Stimulated activated naive CD8-positive, alpha-beta T cell treated with anti-CD3 and anti-CD28 coated beads, Interleukin-15, amount 100 ng/mL, for 72 hours (primary cell): ENCODE data around the gene KRT3.
"Not testable (repeated sequence)": the region's sequence is repeated elsewhere in the genome, so short reads cannot be mapped to it uniquely, and the experiment has no call there.

ENCODE experiments used
- ATAC-seq: fragments of 150-1000 bp; cut with Tn5 transposase; 2 replicates; pipeline ENCODE4 v1.10.0; 2021; ENCODE audit warnings: mild to moderate bottlenecking, moderate library complexity
- DNase-seq, 2 donors: peaks; one replicate each; pipeline ENCODE4 v3.0.0; 2021 to 2022
- H3K27ac Mint-ChIP-seq, 2 donors: one replicate each; pipeline ENCODE4 v1.8.0; 2022; ENCODE audit warnings: mild to moderate bottlenecking in 2 of 2, mixed read lengths in 2 of 2, moderate library complexity in 2 of 2
- H3K27me3 Mint-ChIP-seq: one replicate; pipeline ENCODE4 v1.8.0; 2022; ENCODE audit warnings: mixed read lengths
- H3K4me1 Mint-ChIP-seq: one replicate; pipeline ENCODE4 v1.8.0; 2022; ENCODE audit warnings: mild to moderate bottlenecking, mixed read lengths
- H3K4me3 Mint-ChIP-seq, 2 donors: one replicate each; pipeline ENCODE4 v1.8.0; 2022; ENCODE audit warnings: mild to moderate bottlenecking in 2 of 2, mixed read lengths in 2 of 2, moderate library complexity in 1 of 2
- H3K9me3 Mint-ChIP-seq, 2 donors: one replicate each; pipeline ENCODE4 v1.8.0; 2022; ENCODE audit warnings: mixed read lengths in 2 of 2

The KRT3 gene

GRCh38 chr12:52757449-52758176, 38.3 kb downstream of the KRT3 start:
- no peak for DNase-seq
- Mint-ChIP-seq H3K4me3 (no peak overlapping the region), H3K4me1 (no peaks in the 10 kb centered on the region), H3K27ac (no peak overlapping the region), H3K9me3 (peaks cover 7 to 18% of the 10 kb centered on the region in 2 donors), H3K27me3 (no peaks in the 10 kb centered on the region)
- ATAC-seq: no peak

- no peaks in the 10 kb centered on the region for H3K27me3 Mint-ChIP-seq
- no peak overlapping the region for H3K27ac Mint-ChIP-seq
- no peak for DNase-seq
- ATAC-seq: no peak
- no peak overlapping the region for H3K4me3 Mint-ChIP-seq
- H3K4me1 Mint-ChIP-seq: no peaks in the 10 kb centered on the region
- H3K9me3 Mint-ChIP-seq: peaks cover 7 to 18% of the 10 kb centered on the region in 2 donors
These were observed 39.5 kb downstream of the KRT3 start for GRCh38 chr12:52756281-52756960.

GRCh38 chr12:52755533-52755932, 40.4 kb downstream of the KRT3 start:
- peaks cover 2 to 11% of the 10 kb centered on the region in 2 donors for H3K9me3 Mint-ChIP-seq

DNA sequence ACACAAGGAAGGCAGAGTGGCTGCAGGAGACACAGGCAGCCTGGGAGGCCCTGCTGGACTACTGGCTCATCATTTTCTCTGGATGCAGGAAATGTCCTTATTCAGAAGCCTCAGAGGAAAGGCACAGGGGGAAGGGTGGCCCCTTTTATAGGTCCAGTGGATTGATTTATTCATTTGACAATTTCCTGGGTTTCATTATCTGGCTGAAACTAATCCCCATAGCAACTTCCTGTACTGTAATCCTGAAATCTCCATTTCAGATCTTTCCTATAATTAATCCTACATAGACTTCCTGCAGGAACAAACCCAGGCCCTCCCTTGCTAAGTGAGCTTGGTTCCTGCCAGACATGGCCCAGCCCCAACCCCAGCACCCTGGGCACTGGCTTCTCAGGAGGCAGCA, 41.8 kb downstream of the KRT3 start:
- H3K27me3 Mint-ChIP-seq: no peaks in the 10 kb centered on the region
- DNase-seq (no peak), ATAC-seq (no peak)
- peaks cover 2% of the 10 kb centered on the region for H3K4me1 Mint-ChIP-seq
- H3K4me3 Mint-ChIP-seq: no peak overlapping the region
- H3K27ac Mint-ChIP-seq: no peak overlapping the region
- H3K9me3 Mint-ChIP-seq: no peaks in the 10 kb centered on the region

More at GRCh38 chr12:52755533-52755932, 40.4 kb downstream of the KRT3 start:
- DNase-seq: no peak
- no peak overlapping the region for H3K27ac Mint-ChIP-seq
- ATAC-seq: no peak
- no peaks in the 10 kb centered on the region for H3K4me1 Mint-ChIP-seq
- H3K4me3 Mint-ChIP-seq: no peak overlapping the region
- no peaks in the 10 kb centered on the region for H3K27me3 Mint-ChIP-seq

- Mint-ChIP-seq H3K9me3 (no peaks in the 10 kb centered on the region), H3K27me3 (no peaks in the 10 kb centered on the region), H3K27ac (no peak overlapping the region), H3K4me1 (peaks cover 10% of the 10 kb centered on the region), H3K4me3 (no peak overlapping the region)
- DNase-seq: no peak
- no peak for ATAC-seq
These were observed 42.6 kb downstream of the KRT3 start for GRCh38 chr12:52753283-52753682.

GRCh38 chr12:52752516-52752915, 43.4 kb downstream of the KRT3 start:
- DNase-seq (no peak), ATAC-seq (no peak)
- Mint-ChIP-seq H3K4me3 (no peak overlapping the region), H3K27me3 (no peaks in the 10 kb centered on the region), H3K27ac (no peak overlapping the region), H3K4me1 (peaks cover 13% of the 10 kb centered on the region), H3K9me3 (no peaks in the 10 kb centered on the region)

GRCh38 chr12:52751795-52752194, 44.1 kb downstream of the KRT3 start:
- Mint-ChIP-seq H3K27me3 (no peaks in the 10 kb centered on the region), H3K9me3 (no peaks in the 10 kb centered on the region), H3K4me1 (peaks cover 13% of the 10 kb centered on the region), H3K27ac (no peak overlapping the region), H3K4me3 (no peak overlapping the region)
- ATAC-seq (no peak), DNase-seq (no peak)

GRCh38 chr12:52750532-52750931, 45.4 kb downstream of the KRT3 start:
- H3K27me3 Mint-ChIP-seq, DNase-seq, H3K27ac Mint-ChIP-seq, ATAC-seq, H3K4me3 Mint-ChIP-seq, H3K9me3 Mint-ChIP-seq: not testable (repeated sequence)
- peaks cover 13% of the 10 kb centered on the region for H3K4me1 Mint-ChIP-seq

GRCh38 chr12:52749827-52750226, 46.1 kb downstream of the KRT3 start:
- Mint-ChIP-seq H3K4me3 (no peak overlapping the region), H3K9me3 (no peaks in the 10 kb centered on the region), H3K27ac (no peak overlapping the region), H3K27me3 (no peaks in the 10 kb centered on the region), H3K4me1 (peaks cover 13% of the 10 kb centered on the region)
- DNase-seq (no peak), ATAC-seq (no peak)

- H3K27me3 Mint-ChIP-seq: no peaks in the 10 kb centered on the region
- H3K4me3 Mint-ChIP-seq: no peak overlapping the region
- peaks cover 13% of the 10 kb centered on the region for H3K4me1 Mint-ChIP-seq
- no peaks in the 10 kb centered on the region for H3K9me3 Mint-ChIP-seq
- no peak for DNase-seq
- peak overlapping the region in 1 of 2 donors; percentile 55 for H3K27ac Mint-ChIP-seq
- ATAC-seq: no peak
These were observed 47.3 kb downstream of the KRT3 start for GRCh38 chr12:52748578-52748977.

DNA sequence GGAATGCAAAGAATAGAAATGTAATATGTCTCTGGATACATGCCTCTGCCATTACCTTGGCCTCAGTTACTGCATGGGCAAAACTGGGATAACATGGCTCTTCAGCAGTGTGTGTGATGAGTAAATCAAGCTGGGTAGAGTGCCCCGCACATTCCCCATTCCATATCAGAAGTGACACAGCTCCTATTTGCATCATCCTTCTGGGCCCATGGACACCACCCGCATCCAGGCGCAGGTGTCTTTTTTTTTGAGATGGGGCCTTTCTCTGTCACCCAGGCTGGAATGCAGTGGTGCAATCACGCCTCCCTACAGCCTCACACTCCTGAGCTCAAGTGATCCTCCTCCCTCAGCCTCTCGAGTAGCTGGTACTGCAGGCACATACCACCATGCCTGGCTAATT, 50.4 kb downstream of the KRT3 start:
- Mint-ChIP-seq H3K4me3 (no peak overlapping the region), H3K27me3 (no peaks in the 10 kb centered on the region)
- no peak for ATAC-seq

DNA sequence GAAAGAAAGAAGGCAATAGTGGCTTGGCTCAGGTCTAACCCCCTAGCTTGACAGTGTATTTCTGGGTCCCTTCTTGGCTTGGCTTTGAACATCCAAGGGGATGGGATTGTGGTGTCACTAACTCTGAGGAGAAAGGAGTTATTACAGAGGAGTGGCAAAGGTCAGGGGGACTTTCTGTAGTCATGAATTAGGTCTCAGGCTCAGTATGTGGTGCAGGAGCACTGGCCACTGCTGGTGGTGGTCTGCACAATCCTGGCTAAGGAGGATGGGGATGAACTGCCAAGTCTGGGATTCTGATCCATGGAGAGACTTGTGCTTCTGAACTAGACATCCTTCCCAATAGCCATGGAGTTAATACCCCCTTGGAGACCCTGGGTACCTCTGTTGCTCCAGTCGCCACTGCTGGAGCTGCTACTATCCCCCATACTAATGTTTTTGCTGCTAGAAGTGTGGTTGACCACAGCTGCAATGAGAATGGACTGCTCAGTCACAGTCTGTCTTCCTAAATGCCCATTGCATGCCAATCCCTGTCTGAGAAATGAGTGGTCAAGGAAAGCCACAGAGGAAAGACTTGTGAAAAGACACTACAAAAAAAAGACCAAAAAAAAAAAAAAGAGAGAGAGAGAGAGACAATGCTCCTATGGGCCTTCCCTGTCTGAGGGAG, 51.3 kb downstream of the KRT3 start:
- ATAC-seq (no peak), DNase-seq (no peak)
- Mint-ChIP-seq H3K4me3 (no peak overlapping the region), H3K27me3 (no peaks in the 10 kb centered on the region), H3K27ac (peak overlapping the region in 1 of 2 donors; percentile 64), H3K9me3 (no peaks in the 10 kb centered on the region), H3K4me1 (peaks cover 13% of the 10 kb centered on the region)

More for the DNA sequence above, 50.4 kb downstream of the KRT3 start:
- DNase-seq: no peak
- Mint-ChIP-seq H3K9me3 (no peaks in the 10 kb centered on the region), H3K4me1 (peaks cover 13% of the 10 kb centered on the region), H3K27ac (no peak overlapping the region)

DNA sequence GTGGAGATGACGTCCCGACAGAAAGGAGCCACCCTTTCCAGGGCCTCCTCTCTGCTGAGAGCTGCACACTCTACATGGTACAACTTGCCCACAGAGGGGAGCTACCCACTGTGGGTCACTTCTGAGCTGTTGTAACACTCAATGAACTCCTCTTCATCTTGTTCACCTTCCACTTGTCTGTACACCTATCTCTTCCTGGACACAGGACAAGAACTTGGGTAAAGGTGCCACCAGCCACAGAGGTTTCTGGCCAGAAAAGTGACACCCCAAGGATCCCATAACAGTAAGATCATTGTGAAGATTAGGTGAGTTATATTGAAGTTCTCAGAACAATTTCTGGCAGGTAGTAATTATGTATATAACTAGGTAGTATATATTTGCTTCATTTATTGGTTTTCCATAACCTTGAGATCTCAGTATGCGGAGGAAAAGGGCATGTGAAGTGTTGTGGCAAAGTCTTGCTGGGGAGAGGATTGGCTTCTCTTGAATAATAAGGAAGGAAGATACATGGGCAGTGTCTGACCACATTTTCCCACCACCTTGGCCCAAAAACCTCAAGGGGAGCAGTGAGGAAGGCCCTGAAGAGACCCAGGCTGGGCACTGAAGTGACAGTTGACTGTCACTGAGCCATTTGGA, 53.0 kb downstream of the KRT3 start:
- DNase-seq (no peak), ATAC-seq (no peak)
- no peaks in the 10 kb centered on the region for H3K9me3 Mint-ChIP-seq
- H3K27me3 Mint-ChIP-seq: no peaks in the 10 kb centered on the region
- no peaks in the 10 kb centered on the region for H3K4me1 Mint-ChIP-seq
- H3K4me3 Mint-ChIP-seq: no peak overlapping the region
- H3K27ac Mint-ChIP-seq: no peak overlapping the region

DNA sequence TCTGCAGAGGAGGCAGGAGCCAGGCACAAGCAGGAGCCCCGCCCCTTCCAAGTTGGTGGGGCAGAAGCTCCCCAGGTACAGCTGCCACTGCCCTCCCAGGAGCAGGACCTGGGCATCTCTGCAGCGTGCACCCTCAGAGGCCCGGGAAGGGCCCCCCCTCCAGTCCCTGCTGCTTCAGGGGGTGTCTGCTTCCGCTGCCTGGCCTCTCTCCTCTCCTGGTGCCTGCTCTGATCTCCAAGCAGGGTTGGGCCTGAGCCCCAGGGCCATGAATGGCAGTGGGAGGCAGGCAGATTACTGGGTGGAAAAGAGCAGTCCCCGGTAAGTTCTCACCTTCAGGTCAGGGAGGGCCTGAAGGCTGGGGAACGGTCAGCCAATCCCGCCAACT, 53.7 kb downstream of the KRT3 start:
- Mint-ChIP-seq H3K4me1 (no peaks in the 10 kb centered on the region), H3K27ac (no peak overlapping the region), H3K9me3 (no peaks in the 10 kb centered on the region), H3K27me3 (no peaks in the 10 kb centered on the region), H3K4me3 (no peak overlapping the region)
- DNase-seq (no peak), ATAC-seq (no peak)

DNA sequence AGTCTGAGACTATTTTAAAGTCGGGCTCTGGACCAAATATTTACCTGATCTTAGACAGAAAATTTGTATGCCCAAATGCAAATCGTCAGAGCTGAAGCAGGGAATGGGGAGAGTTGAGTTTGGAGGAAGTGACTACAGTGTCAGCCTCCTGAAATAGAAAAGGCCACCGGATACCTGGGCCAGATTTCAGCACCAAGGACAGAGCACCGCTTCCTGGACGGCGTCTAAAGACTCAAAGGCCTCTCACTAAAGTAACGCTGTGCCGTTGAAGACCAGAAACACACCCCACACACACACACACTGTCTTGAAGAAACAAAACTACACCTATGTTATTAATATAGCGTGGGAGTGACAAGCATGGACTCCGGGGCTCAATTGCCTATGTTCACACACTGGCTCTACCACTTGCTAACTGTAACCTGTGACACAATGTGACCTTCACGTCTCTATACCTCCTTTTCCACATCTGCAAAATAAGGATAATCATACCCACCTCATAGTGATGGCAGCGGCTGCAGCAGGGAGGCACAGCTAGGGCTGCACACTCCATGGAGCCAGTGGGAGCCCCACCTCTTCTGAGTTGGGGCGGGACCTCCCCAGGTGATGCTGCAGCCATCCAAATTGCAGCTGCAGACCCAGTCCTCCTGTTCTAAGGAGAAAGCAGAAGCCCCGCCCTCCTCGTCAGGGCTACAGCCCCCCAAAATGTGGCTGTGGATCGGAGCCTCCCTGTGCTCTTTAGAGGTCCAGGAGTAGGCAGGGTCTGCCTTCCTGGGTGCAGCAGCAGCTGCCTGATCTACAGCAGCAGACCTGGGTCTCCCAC, 54.3 kb downstream of the KRT3 start:
- Mint-ChIP-seq H3K27ac (no peak overlapping the region), H3K4me3 (no peak overlapping the region), H3K27me3 (no peaks in the 10 kb centered on the region), H3K9me3 (no peaks in the 10 kb centered on the region), H3K4me1 (no peaks in the 10 kb centered on the region)
- ATAC-seq (no peak), DNase-seq (peak; percentile 56 to 58)
